GM21515 (cell line): ENCODE results near the gene SLC26A1.
"Not testable (repeated sequence)": the region's sequence is repeated elsewhere in the genome, so short reads cannot be mapped to it uniquely, and the experiment has no call there.

Experiments used
- ATAC-seq: cut with Tn5 transposase; IDR thresholded peaks from one replicate; pipeline ENCODE4 v1.9.1; 2021; ENCODE audit not compliant: unreplicated experiment

The SLC26A1 gene

GRCh38 chr4:955931-956381 is 37.2 kb downstream of the SLC26A1 start:
- ATAC-seq, result no peak

GRCh38 chr4:955161-955921 is 37.9 kb downstream of the SLC26A1 start:
- ATAC-seq, result no peak

DNA sequence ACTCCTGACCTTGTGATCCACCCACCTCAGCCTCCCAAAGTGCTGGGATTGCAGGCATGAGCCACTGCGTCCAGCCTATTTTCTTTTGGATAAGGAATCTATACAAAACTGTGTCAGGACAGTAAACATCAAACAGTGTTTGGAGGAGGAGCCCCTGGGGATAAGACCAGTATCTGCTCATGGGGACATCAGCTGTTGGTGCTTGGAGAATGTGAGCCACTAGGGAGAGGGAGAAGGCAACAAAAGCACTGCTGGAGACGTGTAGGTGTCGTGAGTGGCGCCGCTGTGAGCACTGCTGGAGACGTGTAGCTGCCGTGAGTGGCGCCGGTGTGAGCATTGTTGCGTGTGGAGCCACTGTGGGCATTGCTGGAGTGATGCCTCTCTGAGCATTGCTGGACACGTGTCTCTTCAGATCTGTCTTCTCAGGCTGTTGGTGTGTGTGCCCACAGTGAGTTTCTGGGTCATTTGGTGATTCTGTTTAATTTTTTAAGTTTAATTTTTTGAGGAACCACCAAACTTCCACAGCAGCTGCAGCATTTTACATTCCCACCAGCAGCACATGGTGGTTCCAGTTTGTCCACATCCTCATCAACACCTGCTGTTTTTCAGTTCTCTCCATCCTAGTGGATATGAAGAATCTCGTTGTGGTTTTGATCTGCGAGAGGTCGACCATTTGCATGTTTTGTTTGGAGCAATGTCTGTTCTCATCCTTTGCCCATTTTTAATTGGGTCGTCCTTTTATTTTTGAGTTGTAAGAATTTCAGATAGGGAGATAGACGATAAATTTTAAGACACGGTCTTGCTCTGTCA is 38.8 kb downstream of the SLC26A1 start:
- no peak for ATAC-seq

DNA sequence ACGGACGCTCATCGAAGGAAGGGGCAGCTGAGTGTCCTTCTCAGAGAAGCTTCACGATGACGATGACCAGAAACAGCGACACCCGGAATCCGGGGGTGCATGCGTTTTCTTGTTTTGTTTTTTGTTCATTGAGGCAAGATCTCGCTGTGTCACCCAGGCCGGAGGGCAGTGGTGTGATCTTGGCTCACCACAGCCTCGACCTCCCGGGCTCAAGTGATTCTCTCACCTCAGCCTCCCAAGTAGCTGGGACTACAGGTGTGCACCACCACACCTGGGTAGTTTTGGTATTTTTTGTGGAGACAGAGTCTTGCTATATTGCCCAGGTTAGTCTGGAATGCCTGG is 39.7 kb downstream of the SLC26A1 start:
- ATAC-seq, result no peak

- ATAC-seq, result no peak
These were observed 40.2 kb downstream of the SLC26A1 start for GRCh38 chr4:952881-953573.

DNA sequence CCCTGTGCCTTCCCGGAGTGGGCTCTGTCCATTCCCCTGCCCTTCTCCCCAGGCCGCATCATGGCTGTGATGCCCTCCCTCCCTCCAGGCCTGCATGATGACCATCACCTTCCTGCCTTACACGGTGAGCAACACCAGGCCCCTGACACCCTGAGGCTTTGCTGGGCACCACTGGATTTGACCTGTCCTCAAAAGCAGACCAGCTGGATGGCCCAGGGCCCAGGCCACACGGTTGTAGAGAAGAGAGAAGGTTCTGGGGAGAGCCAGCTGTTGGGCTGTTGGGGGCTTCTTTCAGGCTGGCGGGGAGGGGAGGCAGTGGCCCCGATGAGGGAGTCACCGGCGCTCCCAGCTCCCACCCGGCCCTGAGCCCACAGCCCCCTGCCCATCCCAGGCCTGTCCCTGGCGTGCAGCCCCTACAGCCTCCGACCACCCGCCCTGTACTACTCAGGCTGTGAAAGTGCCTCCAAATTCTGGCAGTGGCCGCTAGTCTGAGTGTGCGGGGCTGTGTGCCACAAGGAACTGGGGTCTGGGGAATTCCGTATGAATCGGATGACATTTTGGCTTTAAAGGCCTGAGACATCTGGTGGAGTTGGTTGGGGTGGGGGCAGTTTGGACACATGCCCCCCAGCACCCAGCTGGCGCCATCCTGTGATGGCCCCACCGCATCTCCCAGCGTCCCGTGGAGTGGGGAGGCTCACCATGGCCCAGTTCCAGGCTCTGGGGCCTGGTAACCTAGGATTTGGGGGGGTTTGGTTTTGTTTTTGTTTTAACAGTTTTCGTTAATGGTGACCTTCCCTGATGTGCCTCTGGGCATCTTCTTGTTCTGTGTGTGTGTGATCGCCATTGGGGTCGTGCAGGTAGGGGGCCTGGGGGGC is 41.4 kb downstream of the SLC26A1 start:
- ATAC-seq, result no peak

DNA sequence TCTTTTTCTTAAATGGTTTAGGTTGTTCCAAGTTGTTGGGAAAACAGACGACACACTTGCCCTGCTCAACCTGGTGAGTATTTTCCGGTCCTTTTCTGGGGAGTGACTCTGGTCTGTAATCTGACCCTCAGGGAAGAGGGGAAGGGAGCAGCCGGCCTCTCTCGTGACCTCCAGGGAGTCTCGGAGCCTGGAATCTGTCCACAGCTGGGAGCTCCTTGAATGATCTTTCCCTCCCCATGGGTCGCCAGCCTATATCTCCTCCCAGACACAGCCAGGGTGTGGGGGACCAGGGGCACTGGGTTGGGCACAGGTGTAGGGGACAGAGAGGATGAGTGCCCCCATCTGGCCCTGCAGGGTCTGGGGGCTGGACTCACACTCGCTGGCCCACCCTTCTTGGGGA is 42.0 kb downstream of the SLC26A1 start:
- ATAC-seq, result no peak

DNA sequence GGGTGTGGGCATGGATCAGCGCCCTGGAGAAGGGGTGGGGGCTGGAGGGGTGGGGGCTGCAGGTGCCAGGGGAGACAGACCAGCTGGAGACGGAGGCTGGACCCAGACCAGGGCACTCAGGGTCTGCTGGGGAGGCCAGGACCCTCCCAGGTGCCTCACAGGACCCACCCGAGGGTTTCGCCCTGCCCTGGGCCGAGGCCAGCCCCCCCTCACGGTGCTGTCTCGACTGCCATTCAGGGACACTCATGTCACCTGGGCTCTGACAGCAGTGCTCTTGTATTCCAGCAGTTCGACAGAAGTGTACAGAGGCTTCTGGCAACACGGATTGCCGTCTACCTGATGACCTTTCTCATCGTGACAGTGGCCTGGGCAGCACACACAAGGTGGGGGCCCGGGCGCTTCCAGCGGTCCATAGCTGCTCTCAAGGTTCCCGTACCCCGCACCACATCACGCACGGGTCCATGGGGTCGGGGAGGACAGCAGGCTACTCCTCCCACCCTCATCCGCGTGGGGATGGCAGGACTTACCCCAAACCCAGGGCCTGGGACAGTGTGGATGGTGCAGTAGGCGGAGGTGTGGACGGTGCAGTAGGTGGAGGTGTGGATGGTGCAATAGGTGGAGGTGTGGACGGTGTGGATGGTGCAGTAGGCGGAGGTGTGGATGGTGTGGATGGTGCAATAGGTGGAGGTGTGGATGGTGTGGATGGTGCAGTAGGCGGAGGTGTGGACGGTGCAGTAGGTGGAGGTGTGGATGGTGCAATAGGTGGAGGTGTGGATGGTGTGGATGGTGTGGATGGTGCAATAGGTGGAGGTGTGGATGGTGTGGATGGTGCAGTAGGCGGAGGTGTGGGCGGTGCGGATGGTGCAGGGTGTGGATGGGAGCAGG is 42.8 kb downstream of the SLC26A1 start:
- no peak for ATAC-seq

DNA sequence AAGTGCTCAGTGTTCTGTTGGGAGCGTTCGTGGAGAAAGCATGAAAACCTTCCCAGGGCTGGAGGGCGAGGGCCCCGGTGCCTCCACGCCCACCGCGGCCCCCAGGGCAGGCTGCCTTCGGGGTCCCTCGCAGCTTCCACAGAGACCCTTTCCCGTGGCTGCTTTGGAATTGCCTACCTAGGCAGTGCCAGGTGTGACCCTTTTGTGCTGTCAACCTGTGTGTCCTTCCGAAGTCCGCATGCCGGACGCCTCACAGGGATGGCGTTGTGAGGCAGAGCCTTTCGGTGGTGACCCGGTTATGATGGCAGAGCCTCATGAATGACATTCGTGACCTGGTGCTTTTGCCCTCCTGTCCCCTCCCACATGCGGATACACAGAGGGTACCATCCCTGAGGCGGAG is 43.5 kb downstream of the SLC26A1 start:
- ATAC-seq, result no peak

DNA sequence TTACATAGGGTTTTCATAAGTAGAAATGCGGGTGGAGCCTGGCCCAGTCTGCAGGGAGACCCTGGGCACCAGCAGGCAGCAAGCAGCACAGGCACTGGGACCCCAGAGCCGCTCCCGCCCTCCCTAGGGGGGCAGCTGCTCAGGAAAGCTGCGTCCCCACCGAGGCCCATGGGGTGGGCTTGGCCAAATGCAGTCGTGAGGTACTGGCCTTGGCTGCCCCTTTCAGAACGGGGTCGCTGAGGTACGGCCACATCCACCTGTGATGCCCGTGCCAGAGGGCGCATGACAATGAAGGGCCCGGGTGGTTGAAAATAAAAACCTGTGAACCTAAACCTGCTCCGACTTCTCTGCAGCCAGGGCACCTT is 44.3 kb downstream of the SLC26A1 start:
- no peak for ATAC-seq

DNA sequence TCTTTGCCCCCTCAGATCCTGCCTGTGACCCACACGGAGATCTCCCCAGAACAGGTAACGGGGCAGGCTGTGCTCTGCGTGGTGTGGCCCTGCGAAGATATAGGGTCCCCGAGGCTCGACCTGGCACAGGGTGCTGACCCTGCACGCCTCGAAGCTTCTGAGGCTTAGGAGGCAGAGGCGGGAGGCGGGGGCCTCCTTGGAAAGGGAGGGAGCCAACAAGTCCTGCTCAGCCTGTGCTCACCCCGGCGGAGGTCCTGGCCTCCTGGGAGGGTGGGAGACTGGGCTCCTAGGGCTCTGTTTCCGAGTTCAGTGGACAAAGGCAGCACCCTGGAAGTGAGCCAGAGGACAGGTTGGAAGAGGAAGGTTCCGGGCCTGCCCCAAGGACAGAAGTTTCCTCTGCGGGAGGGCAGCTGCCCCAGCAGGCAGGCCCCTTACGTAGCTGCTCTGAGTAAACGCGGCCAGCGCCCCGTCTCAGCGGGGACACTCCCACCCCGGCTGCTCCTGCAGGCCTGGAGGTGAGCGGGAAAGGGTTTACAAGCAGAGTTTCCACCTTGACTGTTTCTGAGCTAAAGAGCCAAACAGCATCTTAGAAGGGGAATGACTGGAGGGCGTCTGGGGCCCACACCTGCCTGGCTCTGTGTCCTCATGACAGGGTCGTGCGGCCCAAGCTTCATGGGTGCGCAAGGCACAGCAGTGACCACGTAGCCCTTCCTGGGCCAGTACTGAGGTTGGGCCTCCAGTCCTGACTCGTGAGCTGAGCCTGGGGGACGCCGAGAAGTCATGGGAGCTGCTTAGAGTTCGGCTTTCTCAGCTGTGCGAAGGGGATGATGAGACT is 44.9 kb downstream of the SLC26A1 start:
- ATAC-seq, result no peak

DNA sequence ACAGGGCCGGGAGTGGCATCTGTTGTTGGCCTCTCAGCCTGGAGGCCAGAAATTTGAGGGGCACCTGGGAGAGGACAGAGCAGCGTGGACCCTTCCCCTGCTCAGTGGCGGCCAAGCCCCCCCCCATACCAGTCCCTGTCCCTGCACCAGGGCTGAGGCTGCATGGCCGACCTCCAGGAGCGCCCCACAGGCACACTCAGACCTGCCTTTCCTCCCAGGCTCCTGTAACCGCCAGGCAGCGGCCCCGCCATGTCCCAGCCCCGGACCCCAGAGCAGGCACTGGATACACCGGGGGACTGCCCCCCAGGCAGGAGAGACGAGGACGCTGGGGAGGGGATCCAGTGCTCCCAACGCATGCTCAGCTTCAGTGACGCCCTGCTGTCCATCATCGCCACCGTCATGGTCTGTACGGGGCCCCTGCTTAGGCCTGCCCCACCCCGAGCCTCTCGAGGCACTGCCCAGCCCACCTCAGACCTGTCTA is 45.7 kb downstream of the SLC26A1 start:
- no peak for ATAC-seq

DNA sequence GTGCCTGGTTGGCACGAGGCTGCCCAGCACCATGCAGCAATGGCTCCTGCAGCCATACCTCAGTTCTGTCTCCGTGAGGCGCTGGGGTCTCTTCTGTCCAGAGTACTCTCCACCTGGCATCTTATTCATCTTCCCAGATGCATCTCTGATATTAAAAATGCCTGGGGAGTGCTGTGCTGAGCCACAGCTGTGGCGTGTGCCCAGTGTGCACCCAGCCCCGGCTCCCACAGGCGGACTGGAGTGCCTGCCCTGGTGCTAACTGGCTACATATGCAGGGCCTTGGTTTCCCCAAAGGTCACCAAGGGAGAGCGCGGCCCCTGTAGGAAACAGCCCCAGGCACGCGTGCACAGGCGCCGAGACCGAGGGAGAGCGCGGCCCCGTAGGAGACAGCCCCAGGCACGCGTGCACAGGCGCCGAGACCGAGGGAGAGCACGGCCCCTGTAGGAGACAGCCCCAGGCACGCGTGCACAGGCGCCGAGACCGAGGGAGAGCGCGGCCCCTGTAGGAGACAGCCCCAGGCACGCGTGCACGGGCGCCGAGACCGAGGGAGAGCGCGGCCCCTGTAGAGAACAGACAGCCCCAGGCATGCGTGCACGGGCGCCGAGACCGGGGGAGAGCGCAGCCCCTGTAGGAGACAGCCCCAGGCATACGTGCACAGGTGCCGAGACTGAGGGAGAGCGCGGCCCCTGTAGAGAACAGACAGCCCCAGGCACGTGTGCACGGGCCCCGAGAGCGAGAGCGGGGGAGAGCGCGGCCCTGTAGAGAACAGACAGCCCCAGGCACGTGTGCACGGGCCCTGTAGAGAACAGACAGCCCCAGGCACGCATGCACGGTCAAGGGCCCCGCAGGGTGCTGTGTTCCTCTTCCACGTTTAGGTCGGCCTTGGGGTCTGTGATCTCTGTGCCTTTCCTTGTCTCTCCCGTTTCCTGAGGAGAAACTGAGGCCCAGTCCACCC is 46.4 kb downstream of the SLC26A1 start:
- ATAC-seq, result no peak

DNA sequence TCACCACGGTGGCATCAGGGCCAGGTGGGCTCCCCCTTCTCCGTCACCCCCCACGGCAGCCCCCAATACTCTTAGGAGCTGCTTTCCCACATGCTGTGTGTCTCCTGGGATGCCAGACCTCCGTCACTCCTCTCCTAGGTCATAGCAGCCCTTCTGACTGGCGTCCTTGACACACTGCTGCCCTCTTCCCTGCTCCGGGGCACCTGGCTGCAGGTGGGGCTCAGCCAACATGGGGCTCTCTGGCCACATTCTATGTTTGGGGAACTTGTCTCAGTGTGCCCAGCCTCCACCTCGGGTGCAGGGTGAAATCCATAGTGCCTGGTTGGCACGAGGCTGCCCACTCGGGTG is 47.1 kb downstream of the SLC26A1 start:
- ATAC-seq, result no peak

- ATAC-seq, result no peak
These were observed 47.7 kb downstream of the SLC26A1 start for GRCh38 chr4:945274-946102.

DNA sequence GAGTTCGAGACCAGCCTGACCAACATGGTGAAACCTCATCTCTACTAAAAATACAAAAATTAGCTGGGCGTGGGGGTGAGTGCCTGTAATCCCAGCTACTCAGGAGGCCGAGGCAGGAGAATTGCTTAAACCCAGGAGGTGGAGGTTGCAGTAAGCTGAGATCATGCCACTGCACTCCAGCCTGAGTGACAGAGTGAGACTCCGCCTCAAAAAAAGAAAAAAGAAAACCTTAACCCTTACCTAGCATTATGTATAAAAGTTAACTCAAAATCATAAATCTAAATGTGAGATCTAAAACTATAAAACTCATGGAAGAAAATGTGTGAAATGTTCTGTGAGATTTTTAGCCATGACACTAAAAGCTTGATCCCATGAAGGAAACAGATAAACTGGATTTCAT is 53.7 kb downstream of the SLC26A1 start:
- ATAC-seq, result not testable (repeated sequence)
